Measurements from ENCODE around the gene ATP8B4. TPM values are rescaled to one million over a fixed set of nuclear protein-coding genes. Genes with fewer than 3 reads are reported as not detected.

Gene ATP8B4
- total RNA-seq, 2 experiments from 2014 or later = 69.2 to 98.3 TPM

DNA sequence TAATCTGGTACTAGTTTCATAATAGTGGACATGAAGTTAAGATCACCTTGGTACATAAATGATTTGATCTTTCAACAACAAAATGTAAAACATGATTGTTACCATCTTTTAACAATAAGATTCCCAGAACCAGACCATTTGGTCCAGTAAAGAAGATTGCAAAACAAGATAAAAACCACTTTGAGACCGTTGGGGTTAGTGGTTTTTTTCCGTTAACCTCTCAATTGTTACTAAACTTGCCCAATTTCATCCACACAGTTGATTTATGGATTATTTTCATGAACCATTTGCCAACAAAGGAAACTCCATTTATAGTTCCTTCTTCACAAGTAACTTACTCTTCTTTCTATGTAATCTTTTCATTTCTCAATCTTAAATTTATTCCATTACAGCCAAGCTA is 53.8 kb downstream of the ATP8B4 start:
- Mint-ChIP-seq H3K27me3 (no peaks in the 10 kb centered on the region), H3K27ac (peak overlapping the region; percentile 7), H3K36me3 (peaks cover 59% of the 10 kb centered on the region), H3K9me3 (ENCODE audit: low read depth) (no peaks in the 10 kb centered on the region), H3K4me1 (peaks cover 59% of the 10 kb centered on the region), H3K4me3 (no peak overlapping the region)
- ATAC-seq (no peak), DNase-seq (no peak)
- CTCF ChIA-PET = no interaction called here

DNA sequence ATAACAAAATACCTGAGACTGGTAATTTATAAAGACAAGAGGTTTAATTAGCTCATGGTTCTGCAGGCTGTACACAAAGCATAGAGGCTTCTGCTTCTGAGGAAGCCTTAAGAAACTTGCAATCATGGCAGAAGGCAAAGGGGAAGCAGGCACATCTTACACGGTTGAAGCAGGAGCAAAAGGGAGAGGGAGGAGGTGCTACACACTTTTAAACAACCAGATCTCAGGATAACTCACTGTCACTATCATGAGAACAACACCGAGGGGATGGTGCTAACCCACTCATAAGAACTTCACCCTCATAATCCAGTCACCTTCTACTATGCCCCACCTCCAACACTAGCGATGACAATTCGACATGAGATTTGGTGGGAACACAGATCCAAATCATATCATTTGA is 54.4 kb downstream of the ATP8B4 start:
- DNase-seq = no peak
- peaks cover 65% of the 10 kb centered on the region for H3K4me1 Mint-ChIP-seq
- peaks cover 62% of the 10 kb centered on the region for H3K36me3 Mint-ChIP-seq
- no peak for ATAC-seq
- H3K27ac Mint-ChIP-seq = no peak overlapping the region
- no peak overlapping the region for H3K4me3 Mint-ChIP-seq
- CTCF ChIA-PET = interaction anchor here (0.6 kb wide), 1 partner anchor 667 kb away, joined by 3 read pairs; no protein-coding TSS in a partner anchor
- no peaks in the 10 kb centered on the region for H3K9me3 Mint-ChIP-seq (ENCODE audit: low read depth)
- no peaks in the 10 kb centered on the region for H3K27me3 Mint-ChIP-seq

DNA sequence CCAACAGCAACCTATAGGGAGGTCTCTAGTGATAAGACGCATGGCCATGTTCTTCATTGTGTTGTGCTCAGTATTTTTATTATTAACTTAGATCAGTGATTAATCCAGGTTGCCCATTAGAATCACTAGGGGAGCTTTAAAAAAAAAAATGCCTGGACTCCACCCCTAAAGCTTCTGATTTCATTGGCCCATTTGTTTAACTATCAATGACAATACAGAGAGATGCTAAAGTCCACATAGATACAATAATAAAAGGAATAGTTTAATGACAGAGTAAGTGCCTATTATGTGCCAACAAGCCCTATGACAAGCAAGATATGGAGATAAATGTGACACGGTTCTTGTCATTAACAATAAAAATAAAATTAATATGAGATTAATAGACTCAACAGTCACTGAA is 55.8 kb downstream of the ATP8B4 start:
- H3K9me3 Mint-ChIP-seq (ENCODE audit: low read depth) = no peaks in the 10 kb centered on the region
- no peaks in the 10 kb centered on the region for H3K27me3 Mint-ChIP-seq
- peaks cover 68% of the 10 kb centered on the region for H3K36me3 Mint-ChIP-seq
- peaks cover 72% of the 10 kb centered on the region for H3K4me1 Mint-ChIP-seq
- no peak overlapping the region for H3K4me3 Mint-ChIP-seq
- CTCF ChIA-PET = interaction anchor here (1.6 kb wide), 1 partner anchor 11 kb away, joined by 3 read pairs; no protein-coding TSS in a partner anchor
- H3K27ac Mint-ChIP-seq = no peak overlapping the region
- ATAC-seq = no peak
- no peak for DNase-seq

DNA sequence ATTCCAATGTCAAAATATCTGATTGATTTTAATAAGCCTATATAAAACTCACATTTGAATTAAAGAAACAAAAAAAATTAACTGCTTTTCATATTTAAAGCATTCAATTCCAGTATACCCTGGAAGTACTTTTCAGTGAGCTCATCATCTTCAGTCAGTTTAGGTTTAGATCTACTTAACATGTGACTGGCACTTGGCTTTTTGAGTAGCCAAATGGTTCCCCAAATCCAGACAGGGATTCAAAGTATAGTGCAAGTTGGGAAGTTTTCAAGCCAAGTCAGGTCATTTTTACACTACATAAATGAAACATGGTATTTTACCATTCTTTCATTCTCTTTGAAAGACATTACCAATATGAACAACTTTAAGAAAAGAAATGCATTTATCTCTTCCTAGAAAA is 57.5 kb downstream of the ATP8B4 start:
- DNase-seq (no peak), ATAC-seq (no peak)
- Mint-ChIP-seq H3K4me1 (peaks cover 68% of the 10 kb centered on the region), H3K27me3 (no peaks in the 10 kb centered on the region), H3K9me3 (ENCODE audit: low read depth) (no peaks in the 10 kb centered on the region), H3K4me3 (no peak overlapping the region), H3K27ac (no peak overlapping the region), H3K36me3 (peaks cover 60% of the 10 kb centered on the region)
- CTCF ChIA-PET = no interaction called here

DNA sequence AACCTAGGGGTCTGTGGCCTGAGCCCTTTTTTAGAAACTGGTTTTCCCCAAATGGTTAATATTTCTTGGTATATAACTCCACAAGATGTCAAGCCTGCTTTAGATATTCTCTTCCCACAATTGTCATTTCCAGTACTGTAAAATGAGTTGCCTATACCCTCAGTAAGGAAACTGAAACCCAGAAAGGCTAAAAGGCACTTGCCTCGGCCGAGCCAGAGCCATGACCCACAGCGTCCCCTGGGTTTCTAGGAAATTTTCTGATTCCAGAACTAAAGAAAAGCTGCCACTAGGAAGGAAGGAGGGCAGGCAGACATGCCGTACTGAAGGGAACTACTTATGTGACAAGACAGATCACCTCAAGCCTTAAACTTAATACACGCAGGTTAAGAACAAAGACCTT is 59.1 kb downstream of the ATP8B4 start:
- Mint-ChIP-seq H3K4me1 (peaks cover 65% of the 10 kb centered on the region), H3K36me3 (peaks cover 63% of the 10 kb centered on the region), H3K27ac (peak overlapping the region; percentile 76), H3K9me3 (ENCODE audit: low read depth) (no peaks in the 10 kb centered on the region), H3K27me3 (no peaks in the 10 kb centered on the region), H3K4me3 (peak overlapping the region; percentile 48)
- peak; percentile 60 for ATAC-seq
- CTCF ChIA-PET = no interaction called here
- no peak for DNase-seq

DNA sequence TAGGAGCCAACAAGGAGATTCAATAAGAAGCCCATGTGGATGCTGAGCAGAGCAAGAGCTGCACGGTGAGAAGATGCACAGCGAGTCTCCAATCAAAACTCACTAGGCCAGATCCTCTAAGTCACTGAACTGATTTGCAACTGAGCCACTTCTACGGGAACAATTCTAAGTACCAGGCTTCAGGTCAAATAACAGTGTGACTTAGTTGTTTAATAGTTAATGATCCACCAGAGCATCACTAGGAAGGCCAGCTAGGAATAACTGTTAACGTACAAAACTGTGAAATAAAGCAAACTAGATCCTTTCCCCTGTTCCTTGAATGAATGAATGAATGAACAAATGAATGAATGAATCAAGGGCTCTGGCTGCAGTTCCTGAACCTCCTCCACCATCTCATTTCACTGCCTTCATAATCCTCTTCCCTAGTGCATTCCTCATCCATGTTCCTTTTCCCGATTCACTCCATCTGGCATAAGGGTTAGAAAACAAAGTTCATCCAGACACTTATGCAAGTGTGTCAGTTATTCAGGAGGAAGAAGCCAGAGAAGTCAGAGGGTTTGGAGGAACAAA is 59.7 kb downstream of the ATP8B4 start:
- no peak for ATAC-seq
- Mint-ChIP-seq H3K4me3 (no peak overlapping the region), H3K27me3 (no peaks in the 10 kb centered on the region), H3K27ac (peak overlapping the region; percentile 2), H3K9me3 (ENCODE audit: low read depth) (no peaks in the 10 kb centered on the region), H3K4me1 (peaks cover 62% of the 10 kb centered on the region), H3K36me3 (peaks cover 61% of the 10 kb centered on the region)
- CTCF ChIA-PET = no interaction called here
- DNase-seq = no peak

DNA sequence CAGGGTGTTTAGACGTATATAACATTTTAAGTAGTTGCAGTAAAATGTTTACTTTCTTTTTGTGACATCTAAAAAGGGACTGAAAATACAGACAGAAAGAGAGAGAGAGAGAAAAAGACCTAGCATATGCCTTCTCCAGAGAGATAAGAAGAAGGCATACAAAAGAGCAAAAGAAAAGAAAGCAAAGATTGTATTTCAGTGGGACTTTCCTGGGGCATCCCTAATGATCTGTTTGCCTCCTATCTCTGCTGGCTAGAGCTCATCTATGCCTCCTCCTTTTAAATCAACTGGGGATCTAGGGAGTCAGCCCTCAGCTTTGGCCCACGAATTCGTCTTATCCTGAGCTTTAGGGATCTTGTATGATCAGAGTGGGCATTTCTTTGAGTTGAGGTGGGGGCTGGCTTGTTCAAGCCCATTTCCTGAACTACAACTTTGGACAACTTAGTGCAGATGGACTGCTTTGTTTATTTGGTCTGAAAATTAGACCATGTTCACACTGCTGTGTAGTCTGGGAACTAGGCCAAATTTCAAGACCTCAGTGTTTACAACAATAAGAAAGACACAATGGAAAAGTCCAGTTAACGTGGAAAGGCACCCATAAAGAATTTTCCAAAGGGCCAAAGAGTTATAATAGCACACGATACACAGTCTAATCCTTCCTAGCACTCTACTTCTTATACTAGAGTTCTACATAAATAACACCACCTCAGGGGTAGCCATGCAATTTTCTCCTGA is 61.0 kb downstream of the ATP8B4 start:
- DNase-seq (no peak), ATAC-seq (no peak)
- Mint-ChIP-seq H3K4me1 (peaks cover 59% of the 10 kb centered on the region), H3K4me3 (no peak overlapping the region), H3K27ac (peak overlapping the region; percentile 41), H3K36me3 (peaks cover 56% of the 10 kb centered on the region), H3K9me3 (ENCODE audit: low read depth) (no peaks in the 10 kb centered on the region), H3K27me3 (no peaks in the 10 kb centered on the region)
- CTCF ChIA-PET = interaction anchor here (1.3 to 1.4 kb wide), 2 partner anchors 9 to 11 kb away, joined by 4 read pairs; no protein-coding TSS in a partner anchor

DNA sequence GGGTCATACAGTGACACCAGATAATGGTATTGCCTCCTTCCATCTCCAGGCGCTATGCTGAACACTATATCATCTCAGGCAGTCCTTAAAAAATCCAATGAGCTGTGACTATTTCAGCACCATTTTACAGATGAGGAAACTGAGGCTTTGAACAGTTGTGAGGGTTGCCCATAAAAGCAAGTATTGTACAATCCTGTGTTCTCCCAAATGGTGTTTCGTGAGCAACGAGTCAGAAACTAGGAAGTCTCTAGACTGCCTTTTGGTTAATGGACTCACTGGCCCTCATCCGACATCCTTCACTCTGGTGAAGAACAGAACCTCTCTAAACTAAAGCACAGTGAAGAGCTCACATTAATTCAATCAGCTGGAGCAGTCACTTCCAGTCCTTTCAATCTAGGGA is 61.8 kb downstream of the ATP8B4 start:
- Mint-ChIP-seq H3K36me3 (peaks cover 55% of the 10 kb centered on the region), H3K9me3 (ENCODE audit: low read depth) (no peaks in the 10 kb centered on the region), H3K4me1 (peaks cover 61% of the 10 kb centered on the region), H3K27me3 (no peaks in the 10 kb centered on the region), H3K4me3 (no peak overlapping the region), H3K27ac (no peak overlapping the region)
- DNase-seq (no peak), ATAC-seq (no peak)
- CTCF ChIA-PET = interaction anchor here (1.3 to 1.4 kb wide), 2 partner anchors 9 to 11 kb away, joined by 4 read pairs; no protein-coding TSS in a partner anchor

DNA sequence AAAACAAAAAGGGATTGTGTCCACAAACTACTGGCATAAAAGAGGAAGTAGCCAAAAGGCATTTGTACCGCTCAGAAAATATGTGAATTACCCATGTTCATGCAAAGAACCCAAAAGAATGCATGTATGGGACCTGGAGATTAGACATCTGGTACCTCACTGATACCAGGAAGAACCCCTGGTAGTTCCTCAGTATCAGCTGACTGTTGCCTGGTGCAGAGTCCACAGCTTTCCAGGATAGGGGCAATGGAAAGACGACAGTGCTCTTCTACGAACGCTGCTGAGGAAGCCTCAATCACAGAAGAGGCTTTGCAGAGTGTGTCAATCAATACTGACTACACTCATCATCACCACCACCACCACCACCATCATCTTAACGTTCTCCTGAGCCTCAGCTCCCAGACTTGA is 63.3 kb downstream of the ATP8B4 start:
- Mint-ChIP-seq H3K9me3 (ENCODE audit: low read depth) (no peaks in the 10 kb centered on the region), H3K27me3 (no peaks in the 10 kb centered on the region), H3K27ac (no peak overlapping the region), H3K36me3 (peaks cover 50% of the 10 kb centered on the region), H3K4me3 (no peak overlapping the region), H3K4me1 (peaks cover 54% of the 10 kb centered on the region)
- CTCF ChIA-PET = no interaction called here
- ATAC-seq (no peak), DNase-seq (no peak)

DNA sequence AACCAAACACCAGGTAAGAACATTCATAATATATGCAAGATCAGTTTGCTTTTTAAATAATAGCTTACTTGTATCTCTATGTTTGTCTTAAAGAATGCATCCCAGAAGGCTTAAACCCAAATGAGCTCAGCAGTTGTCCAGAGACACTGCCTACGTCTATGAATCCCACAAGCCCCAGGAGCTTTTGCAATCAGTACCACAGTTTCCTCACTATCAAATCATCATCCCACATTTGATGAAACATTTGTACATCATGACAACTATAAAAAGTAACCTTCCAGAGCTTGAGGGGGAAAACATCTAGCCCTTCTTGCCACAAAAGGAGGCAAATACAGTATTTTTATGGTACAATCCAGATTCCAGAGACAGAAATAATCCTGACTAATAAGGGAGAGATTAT is 63.7 kb downstream of the ATP8B4 start:
- no peaks in the 10 kb centered on the region for H3K9me3 Mint-ChIP-seq (ENCODE audit: low read depth)
- H3K4me3 Mint-ChIP-seq = no peak overlapping the region
- DNase-seq = no peak
- no peak for ATAC-seq
- H3K27me3 Mint-ChIP-seq = no peaks in the 10 kb centered on the region
- peaks cover 49% of the 10 kb centered on the region for H3K4me1 Mint-ChIP-seq
- CTCF ChIA-PET = no interaction called here
- H3K27ac Mint-ChIP-seq = no peak overlapping the region
- peaks cover 46% of the 10 kb centered on the region for H3K36me3 Mint-ChIP-seq

DNA sequence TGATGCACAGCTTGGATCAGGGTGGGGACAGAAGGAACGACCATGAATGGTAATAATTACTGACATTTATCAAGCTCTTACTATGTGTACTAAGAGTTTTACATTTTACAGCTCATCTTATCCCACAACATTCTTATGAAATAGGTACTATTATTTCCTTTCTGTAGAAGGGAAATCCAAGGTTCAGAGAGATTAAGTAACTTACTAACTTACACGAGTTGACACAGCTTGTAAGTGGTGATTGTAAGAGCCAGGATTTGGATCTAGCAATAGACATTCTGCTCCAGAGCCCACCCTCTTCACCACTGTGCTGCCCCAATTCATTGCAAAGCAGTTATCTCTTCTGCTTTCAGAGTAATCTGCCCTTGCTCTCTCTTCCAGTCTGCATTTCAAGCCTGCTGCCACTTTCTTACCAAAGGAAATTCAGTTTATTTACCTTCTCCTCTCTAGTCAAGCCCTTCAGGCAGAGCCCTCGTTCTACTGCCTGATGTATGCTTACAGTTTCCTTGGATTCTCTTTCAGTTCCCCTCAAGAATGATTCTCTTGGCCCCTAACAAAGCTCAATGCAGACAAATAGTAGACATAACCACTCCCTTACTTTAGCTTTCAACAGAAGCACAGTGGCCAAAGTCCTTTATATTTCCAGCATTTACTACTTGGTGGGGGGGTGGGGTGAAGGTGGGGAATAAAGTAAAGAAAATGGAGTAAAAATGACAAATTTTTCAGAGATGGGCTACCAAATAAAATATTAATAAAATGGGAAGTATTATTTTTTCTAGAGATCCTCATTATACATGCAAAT is 65.8 kb downstream of the ATP8B4 start:
- no peak for DNase-seq
- ATAC-seq = no peak
- Mint-ChIP-seq H3K27me3 (no peaks in the 10 kb centered on the region), H3K9me3 (ENCODE audit: low read depth) (no peaks in the 10 kb centered on the region), H3K4me1 (peaks cover 31% of the 10 kb centered on the region), H3K27ac (no peak overlapping the region), H3K4me3 (no peak overlapping the region), H3K36me3 (peaks cover 45% of the 10 kb centered on the region)
- CTCF ChIA-PET = no interaction called here

DNA sequence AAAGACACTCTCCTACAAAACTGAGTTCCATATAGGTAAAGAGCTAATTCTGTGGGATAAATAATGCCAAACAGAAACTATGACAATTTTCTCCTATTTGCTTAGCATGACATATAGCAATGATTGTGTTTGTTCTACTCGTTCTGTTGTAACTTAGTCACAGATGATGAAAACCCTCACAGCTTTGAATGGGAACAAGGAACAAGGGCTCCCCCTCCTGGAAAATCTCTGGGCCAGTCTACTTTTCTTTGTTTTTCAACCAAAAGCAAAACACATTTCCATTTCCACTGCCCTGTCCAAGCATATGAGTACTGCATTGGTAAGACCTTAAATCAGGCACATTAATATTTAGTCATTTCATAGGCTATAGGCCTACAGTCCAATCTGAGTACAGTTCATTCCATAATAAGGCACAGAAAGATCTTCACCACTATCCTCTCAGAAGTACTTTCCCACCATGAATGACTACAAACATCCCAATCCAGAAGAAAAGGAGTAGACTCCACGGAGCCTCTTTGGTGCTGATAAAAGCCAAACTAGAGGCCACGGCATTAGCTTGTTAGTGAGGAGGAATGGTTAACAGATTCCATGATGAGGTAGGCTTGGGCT is 67.1 kb downstream of the ATP8B4 start:
- CTCF ChIA-PET = interaction anchor here (1.1 kb wide), 1 partner anchor 93 kb away, joined by 5 read pairs; no protein-coding TSS in a partner anchor
- ATAC-seq (no peak), DNase-seq (no peak)
- H3K4me1 Mint-ChIP-seq = peaks cover 34% of the 10 kb centered on the region
- no peaks in the 10 kb centered on the region for H3K9me3 Mint-ChIP-seq (ENCODE audit: low read depth)
- no peaks in the 10 kb centered on the region for H3K27me3 Mint-ChIP-seq
- no peak overlapping the region for H3K27ac Mint-ChIP-seq
- H3K4me3 Mint-ChIP-seq = no peak overlapping the region
- peaks cover 47% of the 10 kb centered on the region for H3K36me3 Mint-ChIP-seq

DNA sequence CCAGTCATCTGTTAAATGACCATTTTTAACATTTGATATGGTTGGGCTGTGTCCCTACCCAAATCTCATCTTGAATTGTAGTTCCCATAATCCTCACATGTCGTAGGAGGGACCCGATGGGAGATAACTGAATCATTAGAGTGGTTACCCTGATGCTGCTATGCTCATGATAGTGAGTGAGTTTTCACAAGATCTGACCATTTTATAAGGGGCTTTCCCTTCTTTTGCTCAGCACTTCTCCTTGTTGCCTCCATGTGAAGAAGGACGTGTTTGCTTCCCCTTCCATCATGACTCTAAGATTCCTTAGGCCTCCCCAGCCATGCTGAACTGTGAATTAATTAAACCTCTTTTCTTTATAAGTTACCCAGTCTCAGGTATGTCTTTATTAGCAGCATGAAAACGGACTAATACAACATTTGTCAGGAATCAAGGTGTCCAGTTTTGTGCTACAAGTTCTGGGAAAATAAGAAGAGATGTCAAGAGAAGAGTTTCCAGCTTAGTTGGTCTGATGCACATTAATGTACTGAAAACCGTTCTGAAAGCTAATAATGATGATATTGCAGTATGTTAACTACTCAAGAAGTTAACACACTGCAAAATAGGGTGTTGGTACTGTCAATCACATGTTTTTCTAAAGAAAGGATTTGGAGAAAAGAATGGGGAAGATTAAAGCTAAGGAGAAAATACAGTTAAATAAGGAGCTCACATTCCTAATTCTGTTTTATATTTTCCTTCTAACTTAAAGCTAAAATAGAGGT is 67.9 kb downstream of the ATP8B4 start:
- Mint-ChIP-seq H3K27ac (no peak overlapping the region), H3K4me1 (peaks cover 39% of the 10 kb centered on the region), H3K9me3 (ENCODE audit: low read depth) (no peaks in the 10 kb centered on the region), H3K27me3 (no peaks in the 10 kb centered on the region), H3K36me3 (peaks cover 50% of the 10 kb centered on the region), H3K4me3 (no peak overlapping the region)
- CTCF ChIA-PET = interaction anchor here (1.1 kb wide), 1 partner anchor 94 kb away, joined by 5 read pairs; no protein-coding TSS in a partner anchor
- DNase-seq (no peak), ATAC-seq (no peak)

All from activated CD8-positive, alpha-beta memory T cell treated with anti-CD3 and anti-CD28 coated beads, Interleukin-2, amount 10 ng/mL, durations not matched to agents 7 days and 5 days (primary cell).